GM12875 (cell line): ENCODE results near the gene FAM241B.

ENCODE experiments used
- H3K4me3 ChIP-seq: one replicate; pipeline ENCODE4 v1.5.1; 2011; ENCODE audit warnings: low read depth, low read length, control low read depth
- CTCF ChIP-seq: IDR thresholded peaks from 2 replicates; pipeline ENCODE4 v1.5.1; 2011; ENCODE audit warnings: low read depth, mild to moderate bottlenecking, control low read depth, inconsistent platforms, low read length, moderate library complexity, borderline replicate concordance; ENCODE audit not compliant: insufficient read depth

Gene FAM241B

GRCh38 chr10:69648461-69648860 is 18.4 kb downstream of the FAM241B start:
- no peak for TF ChIP-seq CTCF
- H3K4me3 ChIP-seq, result no peak overlapping the region

GRCh38 chr10:69649786-69650550 is 19.9 kb downstream of the FAM241B start:
- TF ChIP-seq CTCF, result no peak
- no peak overlapping the region for H3K4me3 ChIP-seq

- H3K4me3 ChIP-seq, result no peak overlapping the region
Observed at GRCh38 chr10:69650589-69651261, 20.7 kb downstream of the FAM241B start.

GRCh38 chr10:69651362-69651761 is 21.3 kb downstream of the FAM241B start:
- no peak for TF ChIP-seq CTCF
- H3K4me3 ChIP-seq, result no peak overlapping the region

More at GRCh38 chr10:69650589-69651261, 20.7 kb downstream of the FAM241B start:
- TF ChIP-seq CTCF, result no peak

GRCh38 chr10:69652111-69652856 is 22.2 kb downstream of the FAM241B start:
- no peak for TF ChIP-seq CTCF
- H3K4me3 ChIP-seq, result no peak overlapping the region

GRCh38 chr10:69652857-69653199 is 22.8 kb downstream of the FAM241B start:
- no peak overlapping the region for H3K4me3 ChIP-seq
- no peak for TF ChIP-seq CTCF
